NB4 (cell line): Measurements from ENCODE around the gene NRN1L.

Experiments used
- CTCF ChIP-seq: IDR thresholded peaks from one replicate; pipeline ENCODE4 v1.5.1; 2012; ENCODE audit warnings: low read depth, low read length
- MAX ChIP-seq: IDR thresholded peaks from 2 replicates; pipeline ENCODE4 v1.6.1; 2011; ENCODE audit warnings: low read depth, low read length
- POLR2A ChIP-seq: IDR thresholded peaks from 2 replicates; pipeline ENCODE4 v1.6.1; 2011; ENCODE audit warnings: mild to moderate bottlenecking; ENCODE audit not compliant: insufficient read length; ENCODE audit errors: extremely low read depth

GRCh38 chr16:67923414-67924116, 38.9 kb downstream of the NRN1L start:
- no peak for TF ChIP-seq MAX
- no peak for TF ChIP-seq CTCF
- TF ChIP-seq POLR2A, result no peak
